ENCODE results near the gene SMPD2.

Gene SMPD2

DNA sequence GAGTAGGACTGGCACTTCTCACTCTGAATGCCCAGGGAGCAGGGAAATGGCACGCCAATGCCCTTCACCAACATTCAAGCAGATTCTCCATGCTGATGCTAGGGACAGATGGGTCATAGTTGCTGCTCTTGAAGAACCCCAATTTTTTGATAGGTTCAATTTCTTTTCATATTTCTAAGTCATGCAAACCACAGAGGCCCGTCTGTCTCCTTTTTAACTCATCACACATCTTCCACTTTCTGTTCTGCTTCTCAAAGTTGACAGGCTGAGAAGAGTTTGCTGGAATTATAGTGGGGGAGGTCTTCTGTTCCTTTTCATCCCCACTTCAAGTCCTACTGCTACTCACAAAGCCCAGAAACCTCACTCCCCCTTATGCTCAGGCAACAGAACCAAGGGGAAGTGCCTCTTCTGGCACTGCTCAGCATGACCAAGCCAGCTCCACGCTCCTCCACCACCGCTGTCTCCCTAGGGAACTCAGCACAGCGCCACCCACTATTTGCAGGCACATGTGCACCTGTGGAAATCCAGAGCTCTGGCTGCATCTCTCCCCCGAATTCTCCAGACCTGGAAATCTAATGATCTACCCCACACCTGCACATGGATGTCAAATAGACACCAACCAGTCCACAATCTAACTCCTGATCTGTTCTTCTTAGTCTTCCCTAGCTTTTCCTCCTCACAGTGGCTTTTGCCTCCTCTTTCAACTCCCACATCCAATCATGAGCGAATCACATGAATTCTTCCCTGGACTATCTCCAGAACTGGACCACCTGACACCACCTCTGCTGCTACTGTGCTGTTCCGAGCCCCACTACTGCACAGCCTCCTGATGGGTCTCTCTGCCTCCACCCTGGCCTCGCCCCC lies 31.8 kb downstream of the SMPD2 start:
- TF ChIP-seq CTCF (IDR thresholded peaks at IDR 0.05; ENCODE audit: insufficient read depth, missing control alignments): no peak
- DNase-seq (ENCODE audit: insufficient read length, low spot score): no peak
- FAIRE-seq: no peak

- FAIRE-seq: no peak
- no peak for DNase-seq (ENCODE audit: insufficient read length, low spot score)
- TF ChIP-seq CTCF (IDR thresholded peaks at IDR 0.05; ENCODE audit: insufficient read depth, missing control alignments): no peak
These were observed 32.6 kb downstream of the SMPD2 start for GRCh38 chr6:109473120-109473519.

GRCh38 chr6:109474995-109475394 lies 34.5 kb downstream of the SMPD2 start:
- DNase-seq (ENCODE audit: insufficient read length, low spot score) (no peak), FAIRE-seq (no peak)
- TF ChIP-seq CTCF (IDR thresholded peaks at IDR 0.05; ENCODE audit: insufficient read depth, missing control alignments): no peak

DNA sequence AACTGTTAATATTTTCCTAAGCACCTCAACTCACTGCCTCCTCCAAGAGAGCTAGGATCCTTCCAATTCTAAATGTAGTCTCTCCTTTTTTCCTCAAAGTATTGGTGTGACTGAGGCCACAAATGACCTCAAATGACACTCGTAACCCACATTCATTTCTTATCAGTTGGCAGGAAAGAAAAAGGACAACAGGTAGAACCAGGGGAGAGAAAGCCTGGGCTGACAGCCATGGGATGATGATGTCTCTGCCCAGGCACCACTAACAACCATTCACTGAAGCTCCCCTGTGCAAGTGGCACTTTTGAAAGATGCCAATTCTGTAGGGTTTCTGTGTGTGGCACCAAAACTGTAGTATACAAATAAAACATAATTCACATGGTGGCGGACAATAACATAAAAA lies 35.1 kb downstream of the SMPD2 start:
- DNase-seq (ENCODE audit: insufficient read length, low spot score): no peak
- FAIRE-seq: no peak
- no peak for TF ChIP-seq CTCF (IDR thresholded peaks at IDR 0.05; ENCODE audit: insufficient read depth, missing control alignments)

DNA sequence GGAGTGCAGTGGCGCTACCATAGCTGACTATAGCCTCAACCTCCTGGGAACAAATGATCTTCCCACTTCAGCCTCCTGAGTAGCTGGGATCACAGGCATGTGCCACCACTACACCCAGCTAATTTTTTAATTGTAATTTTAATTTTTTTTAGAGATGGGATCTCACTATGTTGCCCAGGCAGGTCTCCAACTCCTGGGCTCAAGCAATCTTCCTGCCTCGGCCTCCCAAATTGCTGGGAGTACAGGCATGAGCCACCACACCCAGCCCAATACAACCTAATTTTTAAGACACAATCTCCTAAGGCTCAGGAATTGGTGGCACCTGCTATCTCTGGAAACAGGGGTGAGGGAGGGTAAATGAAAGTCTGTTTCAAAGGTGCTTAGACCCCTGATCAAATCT lies 36.7 kb downstream of the SMPD2 start:
- TF ChIP-seq CTCF (IDR thresholded peaks at IDR 0.05; ENCODE audit: insufficient read depth, missing control alignments): no peak
- no peak for FAIRE-seq
- DNase-seq (ENCODE audit: insufficient read length, low spot score): no peak

DNA sequence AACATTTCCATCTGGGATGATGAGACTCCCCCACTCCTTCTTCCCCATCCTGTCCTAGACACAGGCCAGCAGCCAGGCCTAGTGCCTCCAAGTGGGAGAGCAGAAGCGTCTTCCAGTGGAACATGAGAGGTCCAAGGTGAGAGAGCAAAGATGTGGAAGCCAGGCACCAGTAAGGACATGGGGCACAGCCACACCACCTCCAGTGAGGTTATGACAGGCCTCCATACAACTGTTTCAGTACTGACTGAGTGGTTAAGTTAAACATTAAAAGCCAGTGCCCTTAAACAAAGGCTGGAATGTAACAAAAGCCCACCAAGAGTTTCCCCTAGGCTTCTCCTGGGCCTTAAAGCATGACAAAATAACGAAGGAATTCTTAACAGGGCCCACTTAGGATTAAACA lies 37.2 kb downstream of the SMPD2 start:
- no peak for TF ChIP-seq CTCF (IDR thresholded peaks at IDR 0.05; ENCODE audit: insufficient read depth, missing control alignments)
- no peak for DNase-seq (ENCODE audit: insufficient read length, low spot score)
- FAIRE-seq: no peak

GRCh38 chr6:109478222-109478805 lies 37.8 kb downstream of the SMPD2 start:
- FAIRE-seq: no peak
- DNase-seq (ENCODE audit: insufficient read length, low spot score): no peak
- no peak for TF ChIP-seq CTCF (IDR thresholded peaks at IDR 0.05; ENCODE audit: insufficient read depth, missing control alignments)

Measured in D721Med (cell line).